Measurements from ENCODE around the gene ADCY2.

Gene ADCY2

DNA sequence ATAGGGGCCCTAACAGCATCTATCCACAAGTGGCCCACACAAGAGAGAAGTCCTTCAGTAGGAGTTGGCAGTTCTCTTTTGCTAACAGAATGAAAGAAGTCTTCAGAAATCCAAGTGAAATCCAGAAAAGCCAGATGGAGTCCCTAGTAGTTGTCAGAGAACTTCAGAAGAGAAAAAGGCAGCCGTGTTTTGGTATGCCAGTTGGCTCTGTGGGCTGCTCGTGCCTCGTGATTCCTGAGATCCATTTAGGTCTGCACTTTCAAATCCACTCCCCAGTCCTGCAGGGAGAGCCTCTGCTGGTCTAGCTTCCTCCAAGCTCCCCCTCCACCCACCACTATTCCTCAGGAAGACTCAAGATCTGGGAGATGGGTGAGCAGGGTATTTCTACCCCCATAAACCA, 386.0 kb downstream of the ADCY2 start:
- no peak for DNase-seq (ENCODE audit: low read depth in 2 of 2)

DNA sequence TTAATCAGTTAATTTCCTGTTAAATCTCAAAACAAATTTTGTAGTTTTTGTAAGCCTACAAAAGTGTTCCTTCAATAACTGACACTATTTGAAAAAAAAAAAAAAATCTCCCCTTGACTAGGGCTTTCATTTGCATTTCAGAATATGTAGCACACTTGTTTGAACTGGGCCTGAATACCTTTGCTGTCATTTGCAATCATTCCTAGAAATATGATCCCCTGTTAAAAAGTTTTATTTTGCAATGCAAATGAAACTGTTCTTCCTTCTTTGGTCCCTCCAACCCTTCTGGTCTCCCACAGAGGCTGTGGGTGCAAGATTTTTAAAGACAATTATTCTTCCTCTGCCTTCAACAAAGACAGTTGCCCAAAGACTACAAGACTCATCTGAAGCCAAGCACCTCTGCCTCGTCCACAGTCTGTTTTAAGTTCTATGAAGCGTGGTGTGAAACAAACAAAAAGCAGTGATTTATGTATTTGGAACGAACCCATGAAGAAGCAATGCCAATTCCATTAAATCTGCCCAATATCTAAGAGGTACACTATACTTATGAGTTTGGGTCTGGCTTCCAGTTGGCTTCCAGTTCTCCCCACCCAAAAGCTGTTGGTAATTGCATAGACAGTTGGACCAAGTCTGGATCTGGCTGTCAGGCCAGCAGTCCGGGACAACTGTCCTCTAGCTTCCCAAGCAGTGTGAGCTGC, 388.9 kb downstream of the ADCY2 start:
- no peak for DNase-seq (ENCODE audit: low read depth in 2 of 2)

DNA sequence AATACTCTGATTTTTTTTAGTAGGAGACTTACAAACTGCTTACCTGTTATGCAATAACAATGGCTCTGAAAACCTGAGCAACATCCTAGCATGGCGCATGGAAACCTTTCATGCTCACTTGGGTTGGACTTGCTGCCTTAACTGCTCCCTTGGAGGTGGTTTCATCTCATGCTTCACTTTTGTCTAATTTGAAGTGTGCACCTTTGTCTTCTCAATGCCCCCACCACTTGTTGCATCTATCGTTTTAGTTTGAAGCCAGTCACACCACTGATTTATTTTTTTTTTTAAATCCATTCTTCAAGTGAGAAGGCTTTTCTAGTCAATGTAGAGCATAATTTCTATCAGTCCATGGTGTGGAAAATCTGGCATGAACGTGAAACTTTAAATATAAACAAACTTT, 391.8 kb downstream of the ADCY2 start:
- DNase-seq (ENCODE audit: low read depth in 2 of 2) = no peak

DNA sequence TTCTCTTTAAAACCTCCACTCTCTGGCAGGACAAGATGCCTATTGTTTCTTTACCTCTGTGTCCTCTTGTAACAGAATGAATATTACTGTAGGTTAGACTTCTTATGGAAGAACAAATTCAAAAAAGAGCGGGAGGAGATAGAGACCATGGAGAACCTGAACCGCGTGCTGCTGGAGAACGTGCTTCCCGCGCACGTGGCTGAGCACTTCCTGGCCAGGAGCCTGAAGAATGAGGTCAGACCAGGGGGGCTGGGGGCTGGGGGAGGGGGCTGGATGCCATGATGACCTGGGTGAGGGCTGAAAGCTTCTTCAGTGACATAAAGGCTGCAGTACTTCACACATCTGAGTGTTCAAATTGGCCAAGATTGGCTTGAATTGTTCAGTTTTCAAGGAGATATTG, 393.6 kb downstream of the ADCY2 start:
- no peak for DNase-seq (ENCODE audit: low read depth in 2 of 2)

DNA sequence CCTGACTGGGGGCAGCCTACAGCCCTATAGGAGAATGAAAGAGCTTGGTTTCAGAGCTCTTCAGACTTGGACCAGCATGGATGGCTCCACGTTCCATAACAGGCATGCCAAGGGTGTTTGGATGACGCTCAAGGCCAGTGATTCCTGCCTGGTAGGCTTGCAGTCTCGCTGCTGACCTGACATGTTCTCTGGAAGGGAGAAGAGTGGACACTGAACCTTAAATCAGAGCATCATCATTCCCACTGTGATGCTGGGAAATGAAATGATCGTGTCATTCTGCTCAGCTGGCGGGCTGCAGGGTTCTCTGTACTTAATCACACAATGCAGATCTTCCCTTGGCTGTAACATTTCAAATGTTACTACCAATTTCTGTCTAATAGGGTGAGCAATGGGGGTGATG, 398.0 kb downstream of the ADCY2 start:
- no peak for DNase-seq (ENCODE audit: low read depth in 2 of 2)

DNA sequence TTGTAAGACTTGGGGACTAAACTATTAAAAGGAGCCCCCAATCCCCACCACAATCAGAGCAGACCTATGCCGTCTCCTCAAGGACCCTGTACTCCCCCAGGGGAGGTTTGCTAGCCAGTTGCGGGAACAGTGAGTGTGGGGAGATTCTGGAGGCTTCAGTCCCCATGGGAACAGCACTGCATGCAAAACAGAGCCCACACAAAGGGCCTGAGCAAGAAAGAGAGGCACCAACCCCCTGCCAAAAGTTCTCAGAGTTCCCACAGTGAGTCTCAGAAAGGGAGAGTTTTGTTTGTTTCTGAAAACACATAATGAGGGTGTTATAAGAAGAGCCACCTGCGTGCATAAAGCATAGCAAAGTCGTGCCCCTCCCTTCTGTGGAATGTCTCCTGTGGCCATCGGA, 398.4 kb downstream of the ADCY2 start:
- no peak for DNase-seq (ENCODE audit: low read depth in 2 of 2)

DNA sequence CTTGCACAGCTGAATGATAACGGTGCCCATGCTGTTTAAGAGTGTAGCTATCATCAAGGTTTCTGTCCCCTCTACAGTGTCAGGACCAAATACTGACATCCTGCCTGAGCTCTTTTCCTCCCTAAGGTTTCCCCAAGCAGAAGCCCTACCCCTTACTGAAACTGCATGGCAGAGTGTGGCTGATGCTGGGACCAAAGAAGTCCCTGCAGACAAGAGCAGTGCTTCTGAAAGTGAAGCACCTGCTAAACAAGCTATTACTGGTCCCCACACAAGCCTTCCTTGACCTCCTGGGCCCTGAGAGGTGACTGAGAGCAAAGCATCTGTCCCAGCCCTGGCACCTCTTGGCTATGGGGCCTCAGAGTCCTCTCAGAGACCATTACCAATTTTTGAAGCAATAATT, 398.9 kb downstream of the ADCY2 start:
- no peak for DNase-seq (ENCODE audit: low read depth in 2 of 2)

DNA sequence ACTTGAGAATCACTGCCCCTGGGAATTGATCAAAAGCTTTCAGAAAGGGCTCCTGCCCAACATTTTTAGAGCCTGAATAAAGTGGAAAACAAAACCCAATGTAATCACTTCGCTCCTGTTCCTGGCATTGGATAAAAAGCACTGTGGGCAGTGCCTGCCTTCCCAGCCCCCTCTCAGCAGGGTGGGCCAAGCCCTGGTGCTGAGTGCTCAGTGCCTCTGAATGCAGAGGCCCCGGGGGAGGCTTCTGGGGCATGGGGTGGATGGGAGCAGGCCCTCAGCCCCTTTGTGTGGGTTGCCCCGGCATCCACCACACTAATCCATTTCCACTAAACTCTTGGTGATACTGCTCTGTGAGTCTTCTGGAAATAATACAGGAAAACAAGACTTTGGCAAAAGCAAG, 399.4 kb downstream of the ADCY2 start:
- DNase-seq (ENCODE audit: low read depth in 2 of 2) = no peak

DNA sequence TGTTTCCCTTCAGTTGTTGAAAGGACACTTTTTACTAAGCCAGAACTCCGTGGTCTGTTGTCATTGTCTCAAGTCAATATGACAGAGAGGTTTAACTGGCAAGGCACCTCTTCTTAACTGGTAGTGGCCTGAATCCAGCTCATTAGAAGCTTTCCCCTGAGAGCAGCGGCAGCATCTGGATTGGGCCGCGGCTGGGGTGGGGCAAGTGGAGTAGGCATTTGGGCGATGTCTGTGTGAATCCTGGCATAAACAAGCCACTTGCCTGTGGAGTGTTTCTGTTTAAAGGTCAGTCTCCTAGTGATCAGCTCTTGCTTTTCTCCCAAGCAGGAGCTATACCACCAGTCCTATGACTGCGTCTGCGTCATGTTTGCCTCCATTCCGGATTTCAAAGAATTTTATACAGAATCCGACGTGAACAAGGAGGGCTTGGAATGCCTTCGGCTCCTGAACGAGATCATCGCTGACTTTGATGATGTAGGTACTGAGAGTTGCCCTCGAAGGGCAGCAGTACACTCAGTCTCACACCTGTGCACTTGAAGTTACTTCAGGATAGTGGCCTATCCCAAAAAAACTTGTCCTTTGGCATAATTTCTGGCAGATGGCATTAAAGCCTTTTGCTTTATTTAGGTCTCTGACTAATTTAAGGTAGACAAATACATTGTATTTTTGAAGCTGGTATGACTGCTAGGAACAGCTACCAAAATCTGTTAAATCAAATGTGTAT, 406.1 kb downstream of the ADCY2 start:
- DNase-seq (ENCODE audit: low read depth in 2 of 2) = no peak

DNA sequence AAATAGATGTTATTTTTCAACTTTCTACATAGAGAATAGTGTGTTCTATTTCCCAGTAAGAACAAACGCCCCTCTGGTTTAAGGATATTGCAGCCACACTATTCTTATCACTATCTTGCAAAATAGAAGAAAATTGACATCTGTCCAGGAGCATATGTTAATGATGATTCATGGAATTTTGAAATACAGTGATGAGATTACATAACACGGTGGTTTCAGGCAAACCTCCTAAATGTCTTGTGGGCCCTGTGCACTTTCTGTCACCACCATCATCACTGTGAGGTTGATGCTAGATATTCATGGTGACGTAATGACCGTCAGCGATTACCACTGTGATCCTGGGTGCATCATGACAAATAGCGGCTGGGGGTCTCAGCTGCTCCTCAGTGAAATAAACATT, 406.9 kb downstream of the ADCY2 start:
- no peak for DNase-seq (ENCODE audit: low read depth in 2 of 2)

DNA sequence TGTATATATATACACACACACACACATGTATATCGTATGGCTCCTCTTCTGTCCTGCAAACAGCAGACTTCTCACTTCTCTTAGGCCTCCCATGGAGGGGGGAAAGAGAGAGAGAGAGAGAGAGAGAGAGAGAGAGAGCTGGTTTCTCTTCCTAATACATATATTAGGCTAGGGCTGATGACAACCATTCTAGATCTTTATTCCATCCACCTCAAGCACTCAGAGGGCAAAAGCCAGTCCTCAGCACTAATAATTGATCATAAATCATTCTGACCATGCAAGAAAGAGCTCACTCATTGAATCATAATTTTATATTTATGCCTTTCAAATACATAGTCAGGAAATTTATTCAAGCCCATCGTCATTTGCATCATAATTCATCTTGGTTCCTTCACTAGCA, 408.0 kb downstream of the ADCY2 start:
- no peak for DNase-seq (ENCODE audit: low read depth in 2 of 2)

DNA sequence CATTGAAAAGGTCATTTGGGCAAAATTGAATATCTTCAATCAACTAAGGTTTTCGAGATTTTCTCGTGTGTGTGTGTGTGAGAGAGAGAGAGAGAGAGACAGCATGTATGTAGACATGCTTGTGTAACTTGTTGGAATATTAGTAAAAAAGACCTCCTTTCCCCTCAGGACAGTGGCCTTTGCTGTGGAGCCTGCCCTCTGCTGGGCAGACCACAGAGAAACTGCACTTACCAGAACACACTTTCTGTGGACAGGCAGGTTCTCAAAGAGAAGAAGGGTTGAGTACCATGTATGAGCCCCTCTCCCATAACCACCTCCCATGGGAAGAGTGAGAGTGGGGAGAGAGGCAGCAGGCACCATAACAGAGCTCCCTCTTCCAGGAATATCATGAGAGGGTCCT, 409.4 kb downstream of the ADCY2 start:
- DNase-seq (ENCODE audit: low read depth in 2 of 2) = no peak

DNA sequence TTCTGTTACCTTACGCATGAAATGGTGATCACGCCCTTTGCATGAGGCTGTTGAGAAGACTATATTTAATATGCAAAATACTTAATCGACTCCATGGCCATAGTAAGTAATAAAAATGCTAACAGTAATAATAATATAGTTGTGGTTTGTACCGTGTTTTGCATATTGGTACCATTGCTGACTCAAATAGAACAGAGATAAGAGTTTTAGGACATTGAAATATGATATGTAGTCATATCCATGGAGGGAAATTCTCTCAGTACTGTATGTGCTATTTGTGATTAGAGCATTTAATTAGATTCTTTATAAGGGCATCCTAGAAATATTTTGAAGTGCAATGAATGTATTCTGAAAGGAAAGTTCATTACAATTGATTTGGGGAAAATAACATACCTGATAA, 413.1 kb downstream of the ADCY2 start:
- no peak for DNase-seq (ENCODE audit: low read depth in 2 of 2)

DNA sequence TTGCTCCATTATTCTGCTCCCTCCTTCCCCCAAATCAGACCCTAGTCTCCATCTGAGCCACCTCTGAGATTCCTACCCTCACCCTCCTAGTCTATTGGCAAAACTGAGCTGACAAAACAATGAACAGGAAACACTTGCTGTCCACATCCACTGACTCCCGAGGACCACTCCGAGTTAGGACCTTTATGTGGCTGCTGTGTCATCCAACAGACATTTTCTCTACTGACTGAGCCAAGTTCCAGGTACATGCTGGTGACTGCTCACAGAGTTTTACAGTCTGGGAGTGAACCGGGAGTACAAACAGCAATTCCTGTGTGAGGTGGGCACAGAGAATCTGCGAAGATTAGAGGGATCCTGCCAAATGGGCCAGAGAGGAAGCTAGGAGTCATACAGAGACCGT, 415.8 kb downstream of the ADCY2 start:
- no peak for DNase-seq (ENCODE audit: low read depth in 2 of 2)

DNA sequence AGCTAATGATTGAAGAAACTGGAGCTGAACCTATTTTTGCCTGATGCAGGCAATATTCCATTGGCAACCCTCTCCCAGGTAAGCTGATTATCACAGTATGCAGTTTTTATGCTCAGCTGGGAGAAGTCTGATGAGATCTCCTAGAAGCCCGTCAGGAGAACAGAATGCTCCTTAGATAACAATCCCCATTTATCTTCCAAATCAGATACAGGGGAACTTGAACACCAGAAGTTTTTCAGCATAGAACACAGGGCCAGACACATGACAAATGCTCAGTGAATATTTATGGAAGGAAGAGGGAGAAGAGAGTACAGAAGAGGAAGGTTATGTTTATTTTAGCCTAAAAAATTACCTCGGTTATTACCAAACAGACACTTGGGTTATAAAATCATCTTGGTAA, 417.1 kb downstream of the ADCY2 start:
- DNase-seq (ENCODE audit: low read depth in 2 of 2) = no peak

DNA sequence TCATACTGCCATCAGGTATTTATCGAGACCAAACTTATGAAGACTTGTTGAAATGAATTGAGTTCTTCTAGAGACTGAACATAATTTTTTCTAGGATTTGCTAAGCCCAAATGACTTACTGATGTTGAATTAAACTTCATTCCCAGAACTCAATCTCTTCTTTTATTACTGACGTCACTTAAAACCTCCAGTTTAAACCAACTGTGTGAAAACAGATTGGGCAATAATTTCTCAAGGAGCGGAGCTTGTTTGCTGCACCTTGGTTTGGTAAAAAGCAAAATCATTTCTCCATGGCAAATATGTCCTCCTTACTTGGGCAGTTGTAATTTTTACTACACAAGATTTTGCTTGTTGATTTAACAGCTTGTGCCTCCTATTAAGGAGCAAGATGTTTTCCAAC, 417.6 kb downstream of the ADCY2 start:
- DNase-seq (ENCODE audit: low read depth in 2 of 2) = no peak

DNA sequence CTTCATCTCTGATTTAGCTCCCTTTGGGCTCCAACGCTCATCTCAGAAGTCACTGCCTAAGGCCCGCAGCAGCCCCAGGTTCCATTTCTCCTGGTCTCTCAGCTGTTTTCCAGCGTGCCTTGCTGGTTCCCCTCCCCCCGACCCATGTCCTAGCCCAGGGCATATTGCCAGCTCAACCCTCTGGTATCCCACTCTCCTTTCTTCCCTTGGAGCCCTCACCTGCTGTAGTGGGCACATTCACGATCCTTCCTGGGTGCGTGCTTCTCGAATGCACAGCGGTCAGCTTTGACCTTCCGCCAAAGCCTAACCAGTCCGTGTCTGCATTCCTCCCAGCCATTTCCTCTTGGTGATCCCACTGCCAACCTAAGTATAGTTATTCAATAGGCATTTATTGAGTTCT, 418.9 kb downstream of the ADCY2 start:
- DNase-seq (ENCODE audit: low read depth in 2 of 2) = no peak

DNA sequence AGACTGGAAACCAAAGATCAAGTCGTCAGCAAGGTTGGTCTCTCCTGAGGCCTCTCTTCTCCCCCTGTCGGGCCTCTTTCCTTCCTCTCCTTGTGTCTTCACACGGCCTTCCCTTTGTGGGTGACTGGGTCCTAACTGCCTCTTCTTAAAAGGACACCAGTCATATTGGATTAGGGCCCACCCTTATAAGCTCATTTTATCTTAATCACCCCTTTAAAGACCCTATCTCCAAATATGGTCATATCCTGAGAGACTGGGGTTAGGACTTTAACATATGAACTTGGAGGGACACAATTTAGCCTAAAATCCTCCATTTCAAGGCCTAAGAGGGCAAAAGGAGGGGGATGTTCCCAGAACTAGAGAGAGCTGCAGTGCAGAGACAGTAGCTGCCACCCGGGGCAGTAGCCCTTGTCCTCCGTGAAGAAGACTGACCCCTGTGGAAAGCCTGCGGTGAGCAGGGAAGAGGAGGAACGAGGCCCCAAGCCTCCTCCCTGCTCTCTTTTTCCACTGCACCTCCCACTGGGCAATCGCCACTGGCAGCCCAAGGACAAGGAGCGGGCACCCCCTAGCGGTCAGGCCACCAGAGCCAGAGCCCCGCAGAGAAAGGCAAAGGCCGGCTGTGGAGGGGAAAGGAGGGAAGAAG, 420.1 kb downstream of the ADCY2 start:
- DNase-seq (ENCODE audit: low read depth in 2 of 2) = peak in 1 of 2 experiments; percentile 5

DNA sequence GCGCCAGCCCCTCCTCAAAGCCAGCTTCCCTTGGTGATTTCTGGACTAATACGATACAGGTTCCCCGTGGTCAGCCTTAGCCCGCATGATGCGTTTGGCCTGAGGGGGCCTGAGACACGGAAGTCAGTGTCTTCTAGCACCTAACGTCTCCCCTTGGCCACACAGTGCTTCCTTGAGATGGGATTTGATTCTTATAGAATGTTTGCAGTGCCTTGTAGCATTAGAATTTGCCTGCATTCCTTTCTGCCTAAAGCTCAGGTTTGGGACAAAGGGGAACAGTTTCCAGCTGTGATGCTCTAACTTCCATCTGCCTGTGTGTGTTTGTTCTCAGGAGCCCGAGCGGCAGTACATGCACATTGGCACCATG, 420.6 kb downstream of the ADCY2 start:
- DNase-seq (ENCODE audit: low read depth in 2 of 2) = no peak

DNA sequence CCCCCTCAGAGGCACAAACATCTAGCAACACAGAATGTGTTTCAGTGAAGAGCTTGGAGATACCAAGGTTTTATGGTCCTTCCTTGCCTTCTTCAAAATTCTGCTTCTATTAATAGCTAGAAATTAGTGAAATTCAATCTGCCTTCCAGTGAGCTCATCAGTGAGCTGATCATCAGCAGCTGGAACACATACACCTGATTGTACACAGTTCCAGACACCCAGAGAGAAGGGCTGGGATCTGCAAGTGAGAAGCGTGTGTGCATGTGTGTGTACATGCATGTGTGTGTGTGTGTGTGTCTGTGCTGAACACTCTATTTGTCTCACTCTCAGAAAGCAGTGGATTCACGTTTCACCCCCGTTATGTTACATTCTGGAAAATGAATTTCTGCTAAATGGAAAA, 426.5 kb downstream of the ADCY2 start:
- no peak for DNase-seq (ENCODE audit: low read depth in 2 of 2)

DNA sequence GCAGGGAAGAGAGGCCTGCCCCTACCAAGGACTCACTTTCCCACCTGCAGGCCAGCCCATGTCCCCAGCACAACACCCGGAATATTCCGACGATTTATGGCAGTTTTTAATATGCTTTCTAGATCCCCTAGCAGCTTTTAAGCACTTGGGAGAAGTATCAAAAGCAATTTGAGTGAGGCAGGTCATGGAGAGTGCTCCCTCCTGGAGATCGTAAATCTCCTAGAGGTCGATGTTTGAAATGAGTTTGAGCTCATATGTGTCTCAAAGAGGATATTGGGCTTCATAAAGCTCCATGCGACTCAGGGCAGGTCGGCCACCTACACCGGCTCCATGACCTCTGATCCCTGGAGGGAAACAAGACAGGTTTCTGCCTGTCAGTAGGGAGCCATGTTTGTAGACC, 427.7 kb downstream of the ADCY2 start:
- DNase-seq (ENCODE audit: low read depth in 2 of 2) = no peak

DNA sequence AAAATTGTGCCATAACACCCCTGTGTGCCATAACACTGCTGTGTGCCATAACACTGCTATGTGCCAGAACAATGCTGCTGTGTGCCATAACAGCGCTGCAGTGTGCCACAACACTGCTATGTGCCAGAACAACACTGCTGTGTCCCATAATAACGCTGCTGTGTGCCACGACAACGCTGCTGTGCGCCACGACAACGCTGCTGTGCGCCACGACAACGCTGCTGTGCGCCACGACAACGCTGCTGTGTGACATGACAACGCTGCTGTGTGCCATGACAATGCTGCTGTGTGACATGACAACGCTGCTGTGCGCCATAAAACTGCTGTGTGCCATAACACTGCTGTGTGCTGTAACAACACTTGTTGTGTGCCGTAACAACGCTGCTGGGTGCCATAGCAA, 429.1 kb downstream of the ADCY2 start:
- no peak for DNase-seq (ENCODE audit: low read depth in 2 of 2)

DNA sequence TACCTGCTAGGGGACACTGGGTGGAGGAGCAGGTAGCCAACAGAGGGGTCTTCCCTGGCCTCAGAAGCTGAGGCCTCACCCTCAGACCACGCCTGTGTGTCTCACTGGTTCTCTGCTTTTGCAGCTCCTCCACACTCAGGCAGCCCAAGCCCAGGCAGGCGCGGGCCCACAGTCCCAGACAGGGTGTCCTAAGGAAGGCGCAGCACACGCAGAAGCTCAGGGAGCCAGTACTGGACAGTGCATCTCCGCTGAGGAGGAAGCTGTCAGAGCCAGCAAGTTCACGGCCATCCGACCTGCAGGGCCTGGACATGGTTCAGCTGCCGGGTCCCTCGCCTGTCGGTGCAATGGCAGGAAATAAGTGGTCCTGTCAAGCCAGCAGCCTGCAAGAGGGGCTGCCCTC, 429.7 kb downstream of the ADCY2 start:
- DNase-seq (ENCODE audit: low read depth in 2 of 2) = no peak
